Lung (tissue), 12 donors: ENCODE results near the gene COL16A1. TPM values are rescaled to one million over a fixed set of nuclear protein-coding genes. Genes with fewer than 3 reads are reported as not detected.

Experiments
- ATAC-seq: fragments of 200-7000 bp; cut with Tn5 transposase; one replicate; pipeline ENCODE4 v1.9.1; 2020; ENCODE audit warnings: moderate number of reproducible peaks; ENCODE audit not compliant: insufficient read depth, low FRiP score
- DNase-seq, 3 donors: peaks; one replicate each; pipeline ENCODE4 v3.0.0-alpha.2; 2013 to 2017
- H3K27ac ChIP-seq, 2 donors: one replicate each; pipeline ENCODE4 v1.5.1; 2013; ENCODE audit warnings: mild to moderate bottlenecking in 2 of 2, moderate library complexity in 2 of 2, control low read depth in 1 of 2, inconsistent platforms in 1 of 2, low read depth in 1 of 2, low read length in 1 of 2
- H3K27me3 ChIP-seq, 3 donors: one replicate each; pipeline ENCODE4 v1.5.1; 2013; ENCODE audit warnings: low read length in 2 of 3; ENCODE audit not compliant: control insufficient read depth in 3 of 3, insufficient read depth in 3 of 3
- H3K36me3 ChIP-seq, 4 donors: one replicate each; pipeline ENCODE4 v1.5.1; 2013; ENCODE audit warnings: low read length in 4 of 4, mild to moderate bottlenecking in 1 of 4, moderate library complexity in 1 of 4; ENCODE audit not compliant: control insufficient read depth in 4 of 4, insufficient read depth in 4 of 4
- H3K4me1 ChIP-seq, 5 donors: one replicate each; pipeline ENCODE4 v1.5.1; 2013; ENCODE audit warnings: low read length in 5 of 5, mild to moderate bottlenecking in 2 of 5, moderate library complexity in 1 of 5; ENCODE audit not compliant: control insufficient read depth in 5 of 5, insufficient read depth in 5 of 5
- H3K4me3 ChIP-seq: one replicate; pipeline ENCODE4 v1.5.1; 2013; ENCODE audit warnings: mild to moderate bottlenecking, control low read depth, moderate library complexity
- H3K9ac ChIP-seq, 2 donors: one replicate each; pipeline ENCODE4 v1.5.1; 2013; ENCODE audit warnings: low read length in 2 of 2, control low read depth in 1 of 2; ENCODE audit not compliant: insufficient read depth in 1 of 2
- H3K9me3 ChIP-seq, 4 donors: one replicate each; pipeline ENCODE4 v1.5.1; 2013; ENCODE audit warnings: low read length in 3 of 4, mild to moderate bottlenecking in 1 of 4, moderate library complexity in 1 of 4; ENCODE audit not compliant: control insufficient read depth in 4 of 4, insufficient read depth in 3 of 4
- CTCF ChIP-seq: IDR thresholded peaks from 2 replicates; pipeline ENCODE4 v1.5.1; 2012; ENCODE audit warnings: mild to moderate bottlenecking; ENCODE audit errors: control extremely low read depth, extremely low read depth
- WGBS, 2 donors: extraction: QIAGEN DNeasy Blood & Tissue Kit; methylation state at CpG; one replicate each; pipeline ENCODE4 v1.1.7; 2013; 5-methylcytosine and 5-hydroxymethylcytosine counted together
- polyA plus RNA-seq, 2 donors: library from polyadenylated mRNA; stranded (reverse); fragments of 200-250 nt; gene quantifications; one replicate each; pipeline ENCODE4 v1.2.1, GENCODE V29; 2013
- total RNA-seq, 2 donors: library from RNA; depleted of rRNA in 1 of 2; stranded (reverse); fragments of >200 nt in 1 of 2; gene quantifications; one replicate each; pipeline ENCODE4 v1.2.1, GENCODE V29; 2014 to 2021
- donor health status: control.
- donor health status: control.
- donor health status: Bipolar disorder and iron deficiency.
- donor health status: healthy.
- donor health status: DM: yes; HTN: yes; CAD: no.

COL16A1 gene
- total and polyA plus RNA-seq, 4 donors, result 16.5 to 83.2 (median 43.3) TPM

DNA sequence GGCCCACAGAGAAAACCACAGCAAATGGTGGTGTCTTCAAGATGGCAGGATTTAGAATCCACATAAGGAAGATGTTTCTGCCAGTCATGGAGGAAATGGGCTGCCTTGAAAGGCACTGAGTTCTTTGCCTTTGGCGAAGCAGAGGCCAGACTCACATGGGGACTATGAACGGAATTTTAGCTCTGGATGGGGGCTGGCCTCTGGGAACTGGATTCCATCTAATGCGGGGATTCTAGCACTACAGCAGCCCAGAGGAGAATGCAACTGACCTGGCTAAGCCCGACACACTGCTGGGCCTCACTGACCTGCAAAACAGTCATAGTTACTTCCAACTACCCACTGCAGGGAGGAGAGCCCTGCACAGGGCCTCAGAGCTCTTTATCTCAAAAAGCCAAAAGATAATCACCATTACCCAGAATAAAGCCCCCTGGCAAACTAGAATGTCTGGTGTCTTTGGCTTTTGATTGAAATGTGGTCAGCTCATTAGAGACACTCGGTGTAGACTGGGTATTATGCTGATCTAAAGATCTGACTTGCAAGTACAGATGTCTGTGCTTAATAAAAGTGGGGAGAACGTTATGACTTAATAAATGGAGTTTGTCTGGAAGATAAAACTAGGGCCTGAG, 74.8 kb downstream of the COL16A1 start:
- WGBS, 2 donors, result 88 to 89% methylated on average over 6 of the region's 6 CpGs
- Histone ChIP-seq H3K27me3 (no peaks in the 10 kb centered on the region), H3K9me3 (no peaks in the 10 kb centered on the region), H3K4me1 (peaks cover 0 to 17% (median 0%) of the 10 kb centered on the region in 5 donors), H3K9ac (no peak overlapping the region), H3K4me3 (no peak overlapping the region), H3K36me3 (peaks cover 9 to 43% (median 20%) of the 10 kb centered on the region in 4 donors), H3K27ac (peak overlapping the region; percentile 80 to 92)
- ATAC-seq, result no peak
- no peak for TF ChIP-seq CTCF
- DNase-seq, result no peak

- DNase-seq (peak; percentile 27 to 67 (median 43)), ATAC-seq (peak; percentile 70)
- peak overlapping the region; percentile 80 to 92 for H3K27ac ChIP-seq
- peaks cover 9 to 41% (median 20%) of the 10 kb centered on the region in 4 donors for H3K36me3 ChIP-seq
- WGBS, 2 donors, result 62 to 76% methylated on average over 11 of the region's 11 CpGs
- H3K4me1 ChIP-seq, result peaks cover 0 to 17% (median 0%) of the 10 kb centered on the region in 5 donors
- H3K9me3 ChIP-seq, result no peaks in the 10 kb centered on the region
- H3K27me3 ChIP-seq, result no peaks in the 10 kb centered on the region
- no peak overlapping the region for H3K4me3 ChIP-seq
- no peak for TF ChIP-seq CTCF
- no peak overlapping the region for H3K9ac ChIP-seq
These were observed 75.8 kb downstream of the COL16A1 start for GRCh38 chr1:31627930-31628559.

- no peaks in the 10 kb centered on the region for H3K9me3 ChIP-seq
- H3K9ac ChIP-seq, result no peak overlapping the region
- no peak for TF ChIP-seq CTCF
- 62 to 80% methylated on average over 13 of the region's 13 CpGs for WGBS, 2 donors
- H3K4me1 ChIP-seq, result peaks cover 0 to 17% (median 0%) of the 10 kb centered on the region in 5 donors
- peak overlapping the region; percentile 80 to 92 for H3K27ac ChIP-seq
- ATAC-seq (peak; percentile 49), DNase-seq (no peak)
- H3K36me3 ChIP-seq, result peaks cover 9 to 35% (median 17%) of the 10 kb centered on the region in 4 donors
- H3K4me3 ChIP-seq, result no peak overlapping the region
- H3K27me3 ChIP-seq, result no peaks in the 10 kb centered on the region
These were observed 76.4 kb downstream of the COL16A1 start for GRCh38 chr1:31627301-31627929.
